CD4-positive, alpha-beta memory T cell (primary cell): ENCODE measurements around the gene SMPD1. TPM values are rescaled to one million over a fixed set of nuclear protein-coding genes. Genes with fewer than 3 reads are reported as not detected.

Experiments used
- polyA plus RNA-seq, 2 donors: library from polyadenylated mRNA; unstranded; fragments of 300-500 nt; fragmentation: Illumina TruSeq; gene quantifications; one replicate each; pipeline ENCODE4 v1.2.3, GENCODE V29; 2021
- total RNA-seq, 2 experiments: library from RNA; stranded (reverse); gene quantifications; one replicate each; pipeline ENCODE4 v1.2.3, GENCODE V29; 2021

SMPD1 gene
- total and polyA plus RNA-seq, 4 experiments from 2014 or later = 9.2 to 43.6 (median 25.7) TPM

Other genes with a start within 250 kb of the SMPD1 start
- not detected for gene OR52B2, start 220.1 kb upstream of the SMPD1 start, total RNA-seq
- gene OR52B2, start 220.1 kb upstream of the SMPD1 start, polyA plus RNA-seq = not detected
- not detected for gene OR52W1, start 191.2 kb upstream of the SMPD1 start, total RNA-seq
- gene OR52W1, start 191.2 kb upstream of the SMPD1 start, polyA plus RNA-seq = not detected
- not detected for gene C11orf42, start 184.9 kb upstream of the SMPD1 start, total RNA-seq
- not detected for gene C11orf42, start 184.9 kb upstream of the SMPD1 start, polyA plus RNA-seq
- gene FHIP1B, start 155.8 kb upstream of the SMPD1 start, total RNA-seq = 10 to 100 TPM; 48.7 to 50.8 TPM
- 10 to 100 TPM; 12.0 to 16.7 TPM for gene FHIP1B, start 155.8 kb upstream of the SMPD1 start, polyA plus RNA-seq
- under 1 TPM; 0.58 to 0.61 TPM for gene CNGA4, start 151.4 kb upstream of the SMPD1 start, total RNA-seq
- gene CNGA4, start 151.4 kb upstream of the SMPD1 start, polyA plus RNA-seq = not detected
- gene CCKBR, start 130.6 kb upstream of the SMPD1 start, total RNA-seq = not detected
- gene CCKBR, start 130.6 kb upstream of the SMPD1 start, polyA plus RNA-seq = not detected
- gene CAVIN3, start 70.0 kb upstream of the SMPD1 start, total RNA-seq = under 1 TPM in 1 of 2 experiments, not detected in 1; 0.36 TPM
- under 1 TPM in 1 of 2 donors, not detected in 1; 0.70 TPM for gene CAVIN3, start 70.0 kb upstream of the SMPD1 start, polyA plus RNA-seq
- 10 to 100 TPM; 93.2 to 93.5 TPM for gene APBB1, start 28.6 kb downstream of the SMPD1 start, total RNA-seq
- 100 to 1,000 TPM in 1 of 2 donors, 10 to 100 TPM in 1; 84.7 to 107 TPM for gene APBB1, start 28.6 kb downstream of the SMPD1 start, polyA plus RNA-seq
- gene HPX, start 50.5 kb downstream of the SMPD1 start, total RNA-seq = 1 to 10 TPM in 1 of 2 experiments, under 1 TPM in 1; 0.83 to 1.3 TPM
- not detected for gene HPX, start 50.5 kb downstream of the SMPD1 start, polyA plus RNA-seq
- gene TRIM3, start 83.5 kb downstream of the SMPD1 start, total RNA-seq = 10 to 100 TPM; 22.9 to 23.1 TPM
- 1 to 10 TPM; 1.2 to 3.5 TPM for gene TRIM3, start 83.5 kb downstream of the SMPD1 start, polyA plus RNA-seq
- 10 to 100 TPM; 53.9 to 56.9 TPM for gene ARFIP2, start 90.9 kb downstream of the SMPD1 start, total RNA-seq
- gene ARFIP2, start 90.9 kb downstream of the SMPD1 start, polyA plus RNA-seq = 10 to 100 TPM; 34.1 to 35.8 TPM
- 10 to 100 TPM; 54.7 to 60.3 TPM for gene TIMM10B, start 91.0 kb downstream of the SMPD1 start, total RNA-seq
- 10 to 100 TPM; 29.9 to 32.4 TPM for gene TIMM10B, start 91.0 kb downstream of the SMPD1 start, polyA plus RNA-seq
- 10 to 100 TPM; 45.9 to 54.0 TPM for gene DNHD1, start 106.8 kb downstream of the SMPD1 start, total RNA-seq
- gene DNHD1, start 106.8 kb downstream of the SMPD1 start, polyA plus RNA-seq = 1 to 10 TPM; 1.2 to 1.4 TPM
- gene RRP8, start 213.1 kb downstream of the SMPD1 start, total RNA-seq = 10 to 100 TPM; 29.9 to 36.0 TPM
- gene RRP8, start 213.1 kb downstream of the SMPD1 start, polyA plus RNA-seq = 10 to 100 TPM; 19.5 to 28.4 TPM
- 100 to 1,000 TPM; 131 to 132 TPM for gene ILK, start 213.3 kb downstream of the SMPD1 start, total RNA-seq
- gene ILK, start 213.3 kb downstream of the SMPD1 start, polyA plus RNA-seq = 100 to 1,000 TPM; 121 to 129 TPM
- 100 to 1,000 TPM; 116 to 120 TPM for gene TAF10, start 221.7 kb downstream of the SMPD1 start, total RNA-seq
- 100 to 1,000 TPM; 171 to 367 TPM for gene TAF10, start 221.7 kb downstream of the SMPD1 start, polyA plus RNA-seq
- 100 to 1,000 TPM; 194 to 198 TPM for gene TPP1, start 228.9 kb downstream of the SMPD1 start, total RNA-seq
- 100 to 1,000 TPM; 103 to 144 TPM for gene TPP1, start 228.9 kb downstream of the SMPD1 start, polyA plus RNA-seq